CD14-positive monocyte (primary cell): ENCODE measurements around the gene RAET1G. TPM values are rescaled to one million over a fixed set of nuclear protein-coding genes. Genes with fewer than 3 reads are reported as not detected.

Source experiments
- DNase-seq, 3 donors: peaks; one replicate each; pipeline ENCODE4 v3.0.0-alpha.2; 2011 to 2022
- H2AFZ ChIP-seq: 2 replicates; pipeline ENCODE4 v1.6.0; 2012; ENCODE audit warnings: mild to moderate bottlenecking, low read depth, low read length, inconsistent platforms; ENCODE audit not compliant: insufficient read depth, poor library complexity, severe bottlenecking
- H3K27ac ChIP-seq, 2 donors: 1 replicate in 1 of 2; 2 replicates in 1 of 2; pipeline ENCODE4 v1.5.1; 2012 to 2013; ENCODE audit warnings: low read length in 2 of 2, control low read depth in 1 of 2, inconsistent platforms in 1 of 2, low read depth in 1 of 2, mild to moderate bottlenecking in 1 of 2
- H3K27me3 ChIP-seq, 2 donors: one replicate each; pipeline versions ENCODE4 v1.6.0 to v1.6.1; 2011 to 2013; ENCODE audit warnings: low read length in 2 of 2; ENCODE audit not compliant: control insufficient read depth in 2 of 2, insufficient read depth in 2 of 2
- H3K36me3 ChIP-seq, 2 donors: replicated peaks in 1 of 2; 1 replicate in 1 of 2; 2 replicates in 1 of 2; pipeline versions ENCODE4 v1.5.1 to v1.6.1; 2012 to 2013; ENCODE audit warnings: low read length in 2 of 2, control low read depth in 1 of 2, inconsistent platforms in 1 of 2, mild to moderate bottlenecking in 1 of 2; ENCODE audit not compliant: insufficient read depth in 2 of 2, control insufficient read depth in 1 of 2
- H3K4me1 ChIP-seq, 2 donors: 1 replicate in 1 of 2; 2 replicates in 1 of 2; pipeline versions ENCODE4 v1.5.1 to v1.6.1; 2012 to 2013; ENCODE audit warnings: low read length in 2 of 2, control low read depth in 1 of 2, inconsistent platforms in 1 of 2, mild to moderate bottlenecking in 1 of 2, moderate library complexity in 1 of 2; ENCODE audit not compliant: insufficient read depth in 2 of 2, control insufficient read depth in 1 of 2
- H3K4me2 ChIP-seq: replicated peaks from 2 replicates; pipeline ENCODE3; 2012; ENCODE audit warnings: low read length, moderate library complexity, mild to moderate bottlenecking; ENCODE audit not compliant: poor library complexity, severe bottlenecking; ENCODE audit errors: extremely low read depth
- H3K4me3 ChIP-seq, 3 experiments: fragments of 200-600 bp in 1 of 3; sonication (generic) in 1 of 3; replicated peaks in 1 of 3; 1 replicate in 2 of 3; 2 replicates in 1 of 3; pipeline ENCODE4 v1.5.1; 2011 to 2013; ENCODE audit warnings: low read length in 3 of 3, mild to moderate bottlenecking in 3 of 3, control low read depth in 2 of 3, low read depth in 2 of 3, inconsistent platforms in 1 of 3, moderate library complexity in 1 of 3
- H3K79me2 ChIP-seq: 2 replicates; pipeline ENCODE4 v1.6.0; 2012; ENCODE audit warnings: mild to moderate bottlenecking, control low read depth, inconsistent platforms, low read length, moderate library complexity; ENCODE audit not compliant: insufficient read depth
- H3K9ac ChIP-seq: 2 replicates; pipeline ENCODE4 v1.6.0; 2017; ENCODE audit warnings: low read length, mild to moderate bottlenecking; ENCODE audit not compliant: insufficient read depth, poor library complexity, severe bottlenecking
- H3K9me3 ChIP-seq, 2 donors: replicated peaks in 1 of 2; 1 replicate in 1 of 2; 2 replicates in 1 of 2; pipeline versions ENCODE4 v1.5.1 to v1.6.1; 2012 to 2013; ENCODE audit warnings: low read length in 2 of 2, control low read depth in 1 of 2; ENCODE audit not compliant: control insufficient read depth in 1 of 2, insufficient read depth in 1 of 2
- H4K20me1 ChIP-seq: 2 replicates; pipeline ENCODE4 v1.6.0; 2012; ENCODE audit warnings: mild to moderate bottlenecking, low read length, control low read depth, moderate library complexity; ENCODE audit not compliant: insufficient read depth
- H3K27ac Mint-ChIP-seq, 7 donors: one replicate each; pipeline ENCODE4 v1.8.0; 2020; ENCODE audit warnings: mild to moderate bottlenecking in 7 of 7, mixed read lengths in 7 of 7, moderate library complexity in 6 of 7, inconsistent platforms in 2 of 7
- H3K27me3 Mint-ChIP-seq, 3 donors: one replicate each; pipeline ENCODE4 v1.8.0; 2021 to 2022; ENCODE audit warnings: low read depth in 3 of 3, mild to moderate bottlenecking in 3 of 3, mixed read lengths in 3 of 3, moderate library complexity in 3 of 3, inconsistent platforms in 1 of 3
- H3K36me3 Mint-ChIP-seq, 2 donors: one replicate each; pipeline ENCODE4 v1.8.0; 2020; ENCODE audit warnings: mixed read lengths in 2 of 2, inconsistent platforms in 1 of 2, mild to moderate bottlenecking in 1 of 2
- H3K4me1 Mint-ChIP-seq: one replicate; pipeline ENCODE4 v1.8.0; 2020; ENCODE audit warnings: mild to moderate bottlenecking, mixed read lengths
- H3K4me3 Mint-ChIP-seq, 2 donors: one replicate each; pipeline ENCODE4 v1.8.0; 2020; ENCODE audit warnings: mild to moderate bottlenecking in 2 of 2, mixed read lengths in 2 of 2, moderate library complexity in 1 of 2
- H3K9me3 Mint-ChIP-seq, 7 donors: one replicate each; pipeline ENCODE4 v1.8.0; 2020 to 2022; ENCODE audit warnings: mixed read lengths in 7 of 7, mild to moderate bottlenecking in 6 of 7, moderate library complexity in 6 of 7, inconsistent platforms in 2 of 7
- WGBS: methylation state at CpG from one replicate; pipeline ENCODE4 v1.1.5; 2013; ENCODE audit warnings: missing lambda C conversion rate; ENCODE audit not compliant: insufficient coverage; 5-methylcytosine and 5-hydroxymethylcytosine counted together
- intact Hi-C, 2 donors: fragments of 100-400 bp; cut with micrococcal nuclease; formaldehyde crosslinking; loops; one replicate each; pipeline versions ENCODE4 v1.15.0 to v1.15.1; 2023
- polyA plus RNA-seq, 3 donors: library from polyadenylated mRNA; depleted of rRNA in 1 of 3; unstranded in 2 of 3; stranded (reverse) in 1 of 3; fragments of 300-500 nt in 2 of 3; fragments of >200 nt in 1 of 3; fragmentation: Illumina TruSeq in 2 of 3; gene quantifications; 1 replicate in 2 of 3; 2 replicates in 1 of 3; pipeline ENCODE4 v1.2.3, GENCODE V29; 2012 to 2021
- TF ChIP-seq, protein P1 (sequence below): fragments of 200-600 bp; IDR thresholded peaks from one replicate; pipeline ENCODE4 v1.8.0; 2022; ENCODE audit warnings: antibody characterized with exemption, mild to moderate bottlenecking

The RAET1G gene
- polyA plus RNA-seq, 3 donors: not detected

DNA sequence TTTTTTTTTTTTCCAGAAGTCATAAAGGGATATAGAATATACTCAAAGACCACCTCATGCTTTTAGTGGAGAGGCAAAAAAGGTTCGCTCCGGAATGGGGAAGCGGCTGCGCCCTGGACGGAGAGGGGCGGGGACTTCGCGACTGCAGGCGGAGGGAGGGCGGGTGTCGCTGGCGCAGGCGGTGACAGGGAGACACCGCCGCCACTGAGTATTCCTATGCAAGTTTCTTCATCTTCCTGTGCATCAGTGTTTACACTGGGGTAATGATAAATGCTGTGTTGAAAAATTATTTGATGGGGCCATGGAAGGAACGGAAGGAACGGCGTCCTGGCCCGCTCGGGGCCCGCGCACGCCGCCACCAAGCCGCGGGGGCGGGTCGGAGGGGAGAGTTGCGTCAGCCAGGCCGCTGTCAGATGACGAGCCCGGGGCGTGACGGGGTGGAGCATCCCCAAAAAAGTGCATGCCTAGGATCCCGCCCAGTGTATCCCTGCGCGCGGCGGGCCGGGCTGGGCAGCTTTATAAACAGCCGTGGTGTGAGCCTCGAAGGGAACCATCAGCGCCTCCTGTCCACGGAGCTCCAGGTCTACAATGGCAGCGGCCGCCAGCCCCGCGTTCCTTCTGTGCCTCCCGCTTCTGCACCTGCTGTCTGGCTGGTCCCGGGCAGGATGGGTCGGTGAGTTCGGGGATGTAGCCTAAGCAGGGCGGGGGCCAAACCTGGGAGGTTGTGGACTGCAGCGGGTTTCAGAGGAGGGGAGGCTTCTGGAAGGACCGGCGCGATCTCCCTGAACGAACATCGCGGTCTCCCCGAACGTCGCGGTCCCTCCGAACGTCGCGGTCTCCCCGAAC, 40.8 kb upstream of the RAET1G start, which contains the start of gene ULBP1:
ULBP1 (plus strand) TSS at position 482 of the 846 bp plus-strand sequence; CDS start at position 589, 107 bp downstream.
- Histone ChIP-seq H3K4me3 (peak within 1 kb of the TSS; percentile 16 to 77 (median 50)), H3K4me2 (peak within 1 kb of the TSS; percentile 71), H3K79me2 (no peaks in the 10 kb centered on the region), H3K36me3 (no peaks in the 10 kb centered on the region), H3K27ac (peak within 1 kb of the TSS in 1 of 2 donors; percentile 47), H3K27me3 (peaks cover 20 to 91% of the 10 kb centered on the region in 2 donors), H3K9ac (peak within 1 kb of the TSS; percentile 60), H4K20me1 (peaks cover 3% of the 10 kb centered on the region), H3K4me1 (peaks cover 24 to 25% of the 10 kb centered on the region in 2 donors), H2AFZ (peak within 1 kb of the TSS; percentile 80), H3K9me3 (peaks cover 12 to 15% of the 10 kb centered on the region in 2 donors)
- Mint-ChIP-seq H3K27me3 (peaks cover 64 to 97% (median 85%) of the 10 kb centered on the region in 3 donors), H3K4me3 (peak within 1 kb of the TSS; percentile 87 to 96), H3K9me3 (peaks cover 5 to 28% (median 22%) of the 10 kb centered on the region in 7 donors), H3K4me1 (peaks cover 24% of the 10 kb centered on the region), H3K27ac (peak within 1 kb of the TSS; percentile 43 to 93 (median 84)), H3K36me3 (peaks cover 12 to 14% of the 10 kb centered on the region in 2 donors)
- 1% methylated on average over 69 of the region's 69 CpGs for WGBS
- intact Hi-C loops: no loop called here
- TF ChIP-seq, protein P1, sequence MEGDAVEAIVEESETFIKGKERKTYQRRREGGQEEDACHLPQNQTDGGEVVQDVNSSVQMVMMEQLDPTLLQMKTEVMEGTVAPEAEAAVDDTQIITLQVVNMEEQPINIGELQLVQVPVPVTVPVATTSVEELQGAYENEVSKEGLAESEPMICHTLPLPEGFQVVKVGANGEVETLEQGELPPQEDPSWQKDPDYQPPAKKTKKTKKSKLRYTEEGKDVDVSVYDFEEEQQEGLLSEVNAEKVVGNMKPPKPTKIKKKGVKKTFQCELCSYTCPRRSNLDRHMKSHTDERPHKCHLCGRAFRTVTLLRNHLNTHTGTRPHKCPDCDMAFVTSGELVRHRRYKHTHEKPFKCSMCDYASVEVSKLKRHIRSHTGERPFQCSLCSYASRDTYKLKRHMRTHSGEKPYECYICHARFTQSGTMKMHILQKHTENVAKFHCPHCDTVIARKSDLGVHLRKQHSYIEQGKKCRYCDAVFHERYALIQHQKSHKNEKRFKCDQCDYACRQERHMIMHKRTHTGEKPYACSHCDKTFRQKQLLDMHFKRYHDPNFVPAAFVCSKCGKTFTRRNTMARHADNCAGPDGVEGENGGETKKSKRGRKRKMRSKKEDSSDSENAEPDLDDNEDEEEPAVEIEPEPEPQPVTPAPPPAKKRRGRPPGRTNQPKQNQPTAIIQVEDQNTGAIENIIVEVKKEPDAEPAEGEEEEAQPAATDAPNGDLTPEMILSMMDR: no peak
- peak; percentile 78 to 92 (median 83) for DNase-seq

DNA sequence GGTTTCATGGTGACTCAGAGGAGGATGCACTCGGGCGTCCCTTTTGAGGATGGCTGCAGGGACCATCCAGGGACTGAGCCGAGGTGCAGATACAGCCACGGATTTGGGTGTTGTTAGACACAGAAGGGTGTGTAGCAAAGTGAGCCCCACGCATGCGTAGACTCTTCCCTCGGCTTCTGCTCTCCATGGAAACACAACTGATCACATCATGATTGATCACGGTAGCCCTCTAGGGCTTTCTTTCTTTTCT, 40.2 kb upstream of the RAET1G start:
- Histone ChIP-seq H2AFZ (peak overlapping the region; percentile 80), H4K20me1 (peaks cover 3% of the 10 kb centered on the region), H3K4me2 (peak overlapping the region; percentile 71), H3K27me3 (peaks cover 21 to 87% of the 10 kb centered on the region in 2 donors), H3K4me3 (peak overlapping the region in 2 of 3 experiments; percentile 50 to 77), H3K9me3 (peaks cover 12 to 15% of the 10 kb centered on the region in 2 donors), H3K27ac (no peak overlapping the region), H3K4me1 (peaks cover 24 to 25% of the 10 kb centered on the region in 2 donors), H3K36me3 (no peaks in the 10 kb centered on the region), H3K79me2 (no peaks in the 10 kb centered on the region), H3K9ac (peak overlapping the region; percentile 60)
- Mint-ChIP-seq H3K9me3 (peaks cover 5 to 28% (median 22%) of the 10 kb centered on the region in 7 donors), H3K36me3 (peaks cover 12 to 14% of the 10 kb centered on the region in 2 donors), H3K4me3 (peak overlapping the region; percentile 87 to 96), H3K4me1 (peaks cover 24% of the 10 kb centered on the region), H3K27ac (peak overlapping the region in 6 of 7 donors; percentile 67 to 93 (median 82)), H3K27me3 (peaks cover 69 to 94% (median 85%) of the 10 kb centered on the region in 3 donors)
- intact Hi-C loops: no loop called here
- peak in 1 of 3 donors; percentile 15 for DNase-seq
- TF ChIP-seq, protein P1: no peak
- 0% methylated on average over 3 of the region's 8 CpGs for WGBS
